KMS-11 (cell line): ENCODE measurements around the gene HK1.
"Not testable (repeated sequence)": the region's sequence is repeated elsewhere in the genome, so short reads cannot be mapped to it uniquely, and the experiment has no call there.

Experiments
- H2AFZ ChIP-seq: fragments of 200-600 bp; sonication (generic); 2 replicates; pipeline ENCODE4 v1.6.1; 2016; ENCODE audit warnings: antibody characterized with exemption, mixed run types, low read depth
- H3K27ac ChIP-seq: fragments of 200-600 bp; sonication (generic); 2 replicates; pipeline ENCODE4 v1.6.1; 2016; ENCODE audit warnings: mild to moderate bottlenecking, mixed run types
- H3K27me3 ChIP-seq: fragments of 200-600 bp; sonication (generic); 2 replicates; pipeline ENCODE4 v1.6.1; 2017; ENCODE audit warnings: mild to moderate bottlenecking, low read depth, mixed run types, moderate library complexity; ENCODE audit not compliant: insufficient read depth
- H3K36me3 ChIP-seq: fragments of 200-600 bp; sonication (generic); 2 replicates; pipeline ENCODE4 v1.6.1; 2017; ENCODE audit warnings: mild to moderate bottlenecking, mixed run types; ENCODE audit not compliant: insufficient read depth
- H3K4me1 ChIP-seq: fragments of 200-600 bp; sonication (generic); 2 replicates; pipeline ENCODE4 v1.6.1; 2016; ENCODE audit warnings: mild to moderate bottlenecking, low read depth, mixed run types; ENCODE audit not compliant: poor library complexity, severe bottlenecking
- H3K4me2 ChIP-seq: fragments of 200-600 bp; sonication (generic); 2 replicates; pipeline ENCODE4 v1.7.0; 2016; ENCODE audit warnings: mild to moderate bottlenecking, mixed run types
- H3K4me3 ChIP-seq: fragments of 200-600 bp; sonication (generic); IDR thresholded peaks from 2 replicates; pipeline ENCODE4 v1.6.1; 2017; ENCODE audit warnings: low read depth, low read length, mixed read lengths; ENCODE audit not compliant: insufficient read depth
- H3K79me2 ChIP-seq: fragments of 200-600 bp; sonication (generic); 2 replicates; pipeline ENCODE4 v1.6.1; 2016; ENCODE audit warnings: low read depth, mixed run types; ENCODE audit not compliant: insufficient read depth
- H3K9ac ChIP-seq: fragments of 200-600 bp; sonication (generic); 2 replicates; pipeline ENCODE4 v1.6.1; 2016; ENCODE audit warnings: mild to moderate bottlenecking, mixed run types
- H4K20me1 ChIP-seq: fragments of 200-600 bp; sonication (generic); 2 replicates; pipeline ENCODE4 v1.6.1; 2016; ENCODE audit warnings: mild to moderate bottlenecking, mixed run types; ENCODE audit not compliant: insufficient read depth
- CTCF ChIP-seq: fragments of 200-600 bp; sonication (generic); conservative IDR thresholded peaks from 2 replicates; pipeline ENCODE4 v1.6.1; 2017; ENCODE audit warnings: low read depth, mild to moderate bottlenecking, antibody characterized with exemption, low read length, moderate library complexity, mixed read lengths

The HK1 gene

GRCh38 chr10:69326692-69327091 lies 48.4 kb downstream of the HK1 start:
- Histone ChIP-seq H2AFZ (no peak overlapping the region), H3K9ac (no peak overlapping the region), H3K4me2 (no peak overlapping the region), H3K27me3 (no peaks in the 10 kb centered on the region), H3K79me2 (no peaks in the 10 kb centered on the region), H3K4me3 (no peak overlapping the region), H3K4me1 (no peaks in the 10 kb centered on the region), H4K20me1 (no peaks in the 10 kb centered on the region), H3K36me3 (no peaks in the 10 kb centered on the region), H3K27ac (no peak overlapping the region)
- TF ChIP-seq CTCF: no peak

- H3K27ac ChIP-seq: no peak overlapping the region
- H4K20me1 ChIP-seq: no peaks in the 10 kb centered on the region
- no peak overlapping the region for H3K4me2 ChIP-seq
- no peak overlapping the region for H2AFZ ChIP-seq
- H3K36me3 ChIP-seq: no peaks in the 10 kb centered on the region
- no peaks in the 10 kb centered on the region for H3K4me1 ChIP-seq
- no peak for TF ChIP-seq CTCF
- H3K27me3 ChIP-seq: no peaks in the 10 kb centered on the region
- H3K4me3 ChIP-seq: no peak overlapping the region
- no peaks in the 10 kb centered on the region for H3K79me2 ChIP-seq
- H3K9ac ChIP-seq: no peak overlapping the region
Measured at GRCh38 chr10:69327463-69328379, 49.4 kb downstream of the HK1 start.

- no peaks in the 10 kb centered on the region for H3K4me1 ChIP-seq
- no peaks in the 10 kb centered on the region for H3K27me3 ChIP-seq
- no peak overlapping the region for H3K4me3 ChIP-seq
- no peaks in the 10 kb centered on the region for H3K36me3 ChIP-seq
- no peaks in the 10 kb centered on the region for H3K79me2 ChIP-seq
- no peak overlapping the region for H3K9ac ChIP-seq
- no peak for TF ChIP-seq CTCF
- no peaks in the 10 kb centered on the region for H4K20me1 ChIP-seq
- H2AFZ ChIP-seq: no peak overlapping the region
- H3K4me2 ChIP-seq: no peak overlapping the region
- H3K27ac ChIP-seq: no peak overlapping the region
Measured at GRCh38 chr10:69328380-69328735, 50.1 kb downstream of the HK1 start.

GRCh38 chr10:69328888-69329287 lies 50.6 kb downstream of the HK1 start:
- not testable (repeated sequence) for H3K4me2 ChIP-seq, H3K9ac ChIP-seq, H3K27me3 ChIP-seq, H4K20me1 ChIP-seq, H3K4me1 ChIP-seq, H3K79me2 ChIP-seq, H2AFZ ChIP-seq, H3K4me3 ChIP-seq, H3K27ac ChIP-seq, H3K36me3 ChIP-seq

GRCh38 chr10:69329721-69330178 lies 51.5 kb downstream of the HK1 start:
- no peak overlapping the region for H3K27ac ChIP-seq
- H3K4me3 ChIP-seq: no peak overlapping the region
- H3K27me3 ChIP-seq: no peaks in the 10 kb centered on the region
- H4K20me1 ChIP-seq: no peaks in the 10 kb centered on the region
- H3K36me3 ChIP-seq: no peaks in the 10 kb centered on the region
- no peak for TF ChIP-seq CTCF
- no peak overlapping the region for H3K9ac ChIP-seq
- no peaks in the 10 kb centered on the region for H3K4me1 ChIP-seq
- H2AFZ ChIP-seq: no peak overlapping the region
- no peaks in the 10 kb centered on the region for H3K79me2 ChIP-seq
- no peak overlapping the region for H3K4me2 ChIP-seq
